ENCODE results near the gene EIF3I. TPM values are rescaled to one million over a fixed set of nuclear protein-coding genes. Genes with fewer than 3 reads are reported as not detected.

Gene EIF3I
- total and polyA plus RNA-seq, 2 of the 13 experiments (the other 11 are each of a cell fraction or from before 2014, with no cell fraction given), result 210 to 223 TPM

- H3K4me1 ChIP-seq (ENCODE audit: insufficient read depth, low read length), result peaks cover 83% of the 10 kb centered on the region
- in situ Hi-C loops (cut with HindIII; ENCODE audit: extremely low pct_ligation_motif_present, low pct_unique_long_range_greater_than_20kb), result no loop called here
- no peak for FAIRE-seq
- no peaks in the 10 kb centered on the region for H4K20me1 ChIP-seq (ENCODE audit: insufficient read depth, low read length)
- H3K4me2 ChIP-seq (ENCODE audit: low read depth, low read length), result peak within 1 kb of the TSS; percentile 72
- POLR2A ChIA-PET, result interaction anchor here (1.4 to 7.1 kb wide), 4 partner anchors 11 to 90 kb away, joined by 4 to 48 read pairs (median 13); partner anchors contain the start of genes HDAC1 and MARCKSL1
- intact Hi-C loops (cut with micrococcal nuclease; ENCODE audit: unreplicated experiment), result no loop called here
- DNase-seq (ENCODE audit: low spot score), result no peak
- no TSS peak for BruUV-seq (replicated peaks)
- peak within 1 kb of the TSS in 2 of 3 experiments; percentile 22 to 58; a peak in 3 of 6 replicates for H3K4me3 ChIP-seq (replicated peaks in 1 of 3; ENCODE audit: insufficient read depth in 1 of 3, low read depth in 2 of 3, low read length in 3 of 3)
- H3K9ac ChIP-seq (ENCODE audit: insufficient read depth, low read depth, low read length), result peak within 1 kb of the TSS; percentile 30; the same call in 1 of the 2 replicates
- 10% methylated on average over 3 of the region's 3 CpGs for WGBS (ENCODE audit: low lambda C conversion rate)
- H3K79me2 ChIP-seq (ENCODE audit: insufficient read depth, low read length), result no peaks in the 10 kb centered on the region
- H3K27me3 ChIP-seq (ENCODE audit: control insufficient read depth in 1 of 2, insufficient read depth in 2 of 2, low read length in 2 of 2), result no peaks in the 10 kb centered on the region
- H3K36me3 ChIP-seq (replicated peaks in 1 of 2; ENCODE audit: control insufficient read depth in 1 of 2, insufficient read depth in 2 of 2, low read length in 2 of 2), result no peaks in the 10 kb centered on the region
- H2AFZ ChIP-seq (ENCODE audit: low read length), result peak within 1 kb of the TSS; percentile 30
- H3K9me3 ChIP-seq (ENCODE audit: low read length), result no peaks in the 10 kb centered on the region
- no peak for ATAC-seq
- TF ChIP-seq ARHGAP35 (CRISPR knock-in tag; IDR thresholded peaks at IDR 0.05; ENCODE audit: borderline replicate concordance) (no peak), BCLAF1 (IDR thresholded peaks at IDR 0.05) (no peak), TFDP2 (CRISPR knock-in tag; IDR thresholded peaks at IDR 0.05) (no peak), ZNF580 (CRISPR knock-in tag; IDR thresholded peaks at IDR 0.05; ENCODE audit: borderline replicate concordance, low read depth) (no peak), MXD3 (CRISPR knock-in tag; IDR thresholded peaks at IDR 0.05) (no peak), RFXAP (CRISPR knock-in tag; IDR thresholded peaks at IDR 0.05; ENCODE audit: borderline replicate concordance) (no peak), ATAD3A (CRISPR knock-in tag; IDR thresholded peaks at IDR 0.05) (no peak), KLF9 (CRISPR knock-in tag; IDR thresholded peaks at IDR 0.05; ENCODE audit: low read depth) (no peak), ETV5 (CRISPR knock-in tag; IDR thresholded peaks at IDR 0.05; ENCODE audit: borderline replicate concordance) (no peak), SRSF4 (IDR thresholded peaks at IDR 0.05; ENCODE audit: low read depth, low read length, poor library complexity, severe bottlenecking) (no peak)
- no peak within 1 kb of the TSS for H3K27ac ChIP-seq (ENCODE audit: extremely low read length, insufficient read depth, low read length)
- CTCF ChIA-PET (ENCODE audit: low intra/inter-chr PET ratio, low total read pairs), result no interaction called here
Observed at GRCh38 chr1:32246888-32247273, 24.7 kb downstream of the EIF3I start, which contains the start of gene FAM167B. Gene FAM167B (plus strand): TSS chr1:32247222. CDS start chr1:32247422, 200 bp downstream.

Data from HepG2 (cell line).